ENCODE results near the gene TRAK1. TPM values are rescaled to one million over a fixed set of nuclear protein-coding genes. Genes with fewer than 3 reads are reported as not detected.

Gene TRAK1
- total RNA-seq, 4 donors from 2014 or later = 37.4 to 89.5 (median 53.0) TPM

DNA sequence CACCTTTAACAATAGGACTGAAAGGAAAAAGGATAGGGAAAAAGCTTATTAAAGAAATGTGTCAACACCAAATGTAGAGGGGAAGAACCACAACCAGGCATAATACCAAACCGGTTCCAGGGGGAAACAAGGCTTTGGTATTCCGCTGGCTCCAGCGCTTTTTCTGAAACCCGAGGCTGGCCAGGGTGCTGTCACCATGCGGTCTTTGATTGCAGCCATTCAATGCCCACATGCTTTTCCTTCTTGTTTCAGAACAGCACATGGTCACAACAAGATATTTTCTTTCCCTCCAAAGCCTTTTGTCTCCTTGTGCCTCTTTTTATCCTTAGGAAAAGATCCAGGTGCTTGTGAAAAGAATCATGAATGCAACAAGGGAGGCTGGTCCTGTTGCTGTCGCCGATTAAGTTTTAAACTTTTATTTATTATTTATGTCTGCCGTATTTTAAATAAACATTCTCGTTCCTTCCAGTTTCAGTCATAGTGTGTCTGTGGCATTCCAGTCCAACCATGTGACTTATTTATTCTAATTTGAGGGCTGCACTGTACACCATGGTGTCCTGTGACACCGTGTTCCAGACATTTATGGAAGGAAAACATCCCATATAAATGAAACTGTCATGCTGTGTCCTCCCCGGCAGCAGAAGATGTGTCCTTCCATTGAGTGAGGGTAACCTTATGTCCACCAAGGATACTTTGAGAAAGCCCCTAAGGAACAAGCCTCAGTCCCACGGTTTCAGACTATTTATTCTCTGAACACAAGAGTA lies 133.7 kb downstream of the TRAK1 start:
- 54 to 60% methylated on average over 11 to 12 of the region's 12 CpGs for WGBS, 2 donors (ENCODE audit: low coverage in 1 of 2)
- ATAC-seq = no peak
- TF ChIP-seq POLR2A (IDR thresholded peaks at IDR 0.05) = no peak
- TF ChIP-seq EP300 (IDR thresholded peaks at IDR 0.05) = no peak
- Histone ChIP-seq H3K27me3 (no peaks in the 10 kb centered on the region), H3K4me1 (peaks cover 0 to 20% (median 0%) of the 10 kb centered on the region in 3 donors), H3K27ac (peak overlapping the region in 2 of 4 donors; percentile 43 to 59), H3K4me3 (no peak overlapping the region), H3K9me3 (no peaks in the 10 kb centered on the region), H3K36me3 (peaks cover 0 to 48% of the 10 kb centered on the region in 2 donors)

GRCh38 chr3:42225486-42226363 lies 134.6 kb downstream of the TRAK1 start:
- peaks cover 0 to 23% (median 0%) of the 10 kb centered on the region in 3 donors for H3K4me1 ChIP-seq
- no peak for TF ChIP-seq CTCF (IDR thresholded peaks at IDR 0.05)
- no peak for TF ChIP-seq EP300 (IDR thresholded peaks at IDR 0.05)
- TF ChIP-seq POLR2AphosphoS5 (IDR thresholded peaks at IDR 0.05) = no peak
- TF ChIP-seq POLR2A (IDR thresholded peaks at IDR 0.05) = no peak
- no peaks in the 10 kb centered on the region for H3K9me3 ChIP-seq
- no peak overlapping the region for H3K4me3 ChIP-seq
- WGBS, 2 donors (ENCODE audit: low coverage in 1 of 2) = 78 to 91% methylated on average over 2 to 5 of the region's 5 CpGs
- no peak for ATAC-seq
- peak overlapping the region in 1 of 4 donors; percentile 59 for H3K27ac ChIP-seq
- H3K27me3 ChIP-seq = no peaks in the 10 kb centered on the region
- peaks cover 0 to 40% of the 10 kb centered on the region in 2 donors for H3K36me3 ChIP-seq

- Histone ChIP-seq H3K4me3 (no peak overlapping the region), H3K4me1 (peaks cover 0 to 23% (median 0%) of the 10 kb centered on the region in 3 donors), H3K27ac (no peak overlapping the region), H3K27me3 (no peaks in the 10 kb centered on the region), H3K9me3 (no peaks in the 10 kb centered on the region), H3K36me3 (peaks cover 0 to 30% of the 10 kb centered on the region in 2 donors)
- no peak for ATAC-seq
- TF ChIP-seq POLR2AphosphoS5 (IDR thresholded peaks at IDR 0.05) = no peak
- no peak for TF ChIP-seq POLR2A (IDR thresholded peaks at IDR 0.05)
- TF ChIP-seq CTCF (IDR thresholded peaks at IDR 0.05) = no peak
- TF ChIP-seq EP300 (IDR thresholded peaks at IDR 0.05) = no peak
- WGBS, 2 donors (ENCODE audit: low coverage in 1 of 2) = 81 to 82% methylated on average over 6 to 11 of the region's 11 CpGs
Observed at GRCh38 chr3:42226470-42227425, 135.6 kb downstream of the TRAK1 start.

DNA sequence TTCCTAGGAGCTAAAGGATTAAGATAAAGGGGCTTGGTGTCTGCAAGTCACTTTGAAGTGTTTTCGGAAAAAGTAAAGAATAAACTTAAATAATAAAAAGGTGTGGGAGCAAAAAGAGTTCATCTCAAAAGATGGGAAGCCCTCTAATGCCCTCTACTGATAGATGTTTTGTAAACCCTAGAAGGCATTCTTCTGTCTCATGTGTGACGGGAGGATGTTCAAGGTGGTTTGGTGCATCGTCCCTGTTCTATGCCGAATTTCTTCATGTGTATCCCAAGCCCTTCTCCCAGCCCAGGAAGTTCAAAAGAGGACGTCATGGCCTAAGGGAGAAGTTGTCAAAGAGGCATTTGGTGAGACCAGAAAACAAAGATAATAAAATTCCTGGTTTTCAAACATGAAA lies 137.6 kb downstream of the TRAK1 start:
- Histone ChIP-seq H3K9me3 (no peaks in the 10 kb centered on the region), H3K4me1 (peaks cover 0 to 23% (median 0%) of the 10 kb centered on the region in 3 donors), H3K27me3 (peaks cover 2% of the 10 kb centered on the region), H3K4me3 (no peak overlapping the region), H3K36me3 (peaks cover 0 to 10% of the 10 kb centered on the region in 2 donors), H3K27ac (no peak overlapping the region)
- 40 to 48% methylated on average over 5 of the region's 5 CpGs for WGBS, 2 donors (ENCODE audit: low coverage in 1 of 2)
- TF ChIP-seq EP300 (IDR thresholded peaks at IDR 0.05) (no peak), CTCF (IDR thresholded peaks at IDR 0.05) (no peak), POLR2A (IDR thresholded peaks at IDR 0.05) (no peak), POLR2AphosphoS5 (IDR thresholded peaks at IDR 0.05) (no peak)
- ATAC-seq = no peak
